HCT116 (cell line): ENCODE measurements around the gene MEF2B. TPM values are rescaled to one million over a fixed set of nuclear protein-coding genes. Genes with fewer than 3 reads are reported as not detected.

Experiments used
- ATAC-seq: fragments of 200-7000 bp; cut with Tn5 transposase; 2 replicates; pipeline ENCODE4 v1.9.1; 2020; ENCODE audit warnings: mild to moderate bottlenecking, moderate library complexity
- BruUV-seq: library from RNA; stranded (reverse); fragments of 400-500 nt; replicated peaks from 2 replicates; lab custom pipeline; 2021; lab: Mats Ljungman, UMichigan
- CTCF ChIA-PET: fragments of 300-600 bp; sonication (Branson Sonifier 250); formaldehyde crosslinking; loops from one replicate; lab custom pipeline; 2021; ENCODE audit warnings: antibody characterized with exemption; lab: Charles Lee
- POLR2A ChIA-PET: fragments of 300-600, 350-600 bp; sonication (Branson Sonifier 250); formaldehyde crosslinking; loops from one replicate; lab custom pipeline; 2021; ENCODE audit warnings: antibody characterized with exemption; lab: Charles Lee
- RAD21 ChIA-PET, 2 experiments: fragments of 300-600 bp; sonication (Branson Sonifier 250); formaldehyde crosslinking; loops; one replicate each; lab custom pipeline; 2023; ENCODE audit warnings: low total read pairs in 2 of 2; ENCODE audit not compliant: uncharacterized antibody in 2 of 2, unreplicated experiment in 2 of 2, low non-redundant PET in 1 of 2; lab: Charles Lee
- DNase-seq: peaks from one replicate; pipeline ENCODE4 v3.0.0-alpha.2; 2010; ENCODE audit warnings: low read depth, low spot score
- H2AFZ ChIP-seq: fragments of 200-600 bp; shearing (Covaris generic), sonication (generic); 2 replicates; pipeline ENCODE4 v1.6.1; 2017; ENCODE audit warnings: low read depth, mixed run types, mixed read lengths, antibody characterized with exemption, low read length; ENCODE audit not compliant: poor library complexity, severe bottlenecking
- H3K27ac ChIP-seq: 2 replicates; pipeline ENCODE4 v1.5.1; 2012; ENCODE audit warnings: low read depth, low read length
- H3K27me3 ChIP-seq: fragments of 200-600 bp; sonication (generic); 2 replicates; pipeline ENCODE4 v1.6.1; 2016; ENCODE audit warnings: mixed run types, low read length, mixed read lengths; ENCODE audit not compliant: insufficient read depth
- H3K36me3 ChIP-seq, 2 experiments: fragments of 200-500 bp in 1 of 2; fragments of 200-600 bp in 1 of 2; sonication (Bioruptor generic) in 1 of 2; sonication (generic) in 1 of 2; 2 replicates each; pipeline versions ENCODE4 v1.5.1 to v1.6.1; 2014 to 2016; ENCODE audit warnings: low read length in 2 of 2, inconsistent platforms in 1 of 2, mixed read lengths in 1 of 2, mixed run types in 1 of 2; ENCODE audit not compliant: insufficient read depth in 2 of 2, control insufficient read depth in 1 of 2
- H3K4me1 ChIP-seq, 2 experiments: fragments of 200-600 bp in 1 of 2; sonication (generic) in 1 of 2; 2 replicates each; pipeline versions ENCODE4 v1.5.1 to v1.6.1; 2012 to 2017; ENCODE audit warnings: low read length in 2 of 2, inconsistent platforms in 1 of 2, mild to moderate bottlenecking in 1 of 2, mixed read lengths in 1 of 2, mixed run types in 1 of 2, moderate library complexity in 1 of 2; ENCODE audit not compliant: insufficient read depth in 2 of 2, control insufficient read depth in 1 of 2
- H3K4me2 ChIP-seq: fragments of 200-600 bp; sonication (generic); 2 replicates; pipeline ENCODE4 v1.6.1; 2017; ENCODE audit warnings: mixed run types, low read length, mixed read lengths
- H3K4me3 ChIP-seq, 2 experiments: fragments of 200-600 bp in 1 of 2; sonication (generic) in 1 of 2; replicated peaks in 1 of 2; 2 replicates each; pipeline ENCODE4 v1.5.1; 2011 to 2016; ENCODE audit warnings: low read length in 2 of 2, control low read depth in 1 of 2, low read depth in 1 of 2, mild to moderate bottlenecking in 1 of 2, mixed read lengths in 1 of 2, mixed run types in 1 of 2
- H3K79me2 ChIP-seq: fragments of 200-600 bp; sonication (generic); 2 replicates; pipeline ENCODE4 v1.6.1; 2017; ENCODE audit warnings: mild to moderate bottlenecking, mixed run types, low read length, moderate library complexity, mixed read lengths; ENCODE audit not compliant: insufficient read depth
- H3K9ac ChIP-seq: fragments of 200-600 bp; sonication (generic); 2 replicates; pipeline ENCODE4 v1.6.1; 2016; ENCODE audit warnings: low read length, mixed read lengths
- H3K9me2 ChIP-seq: fragments of 200-600 bp; sonication (generic), shearing (Covaris generic); 2 replicates; pipeline ENCODE4 v1.6.1; 2017; ENCODE audit warnings: mixed run types, mild to moderate bottlenecking, moderate library complexity; ENCODE audit not compliant: insufficient read depth
- H3K9me3 ChIP-seq, 2 experiments: fragments of 200-500 bp in 1 of 2; fragments of 200-600 bp in 1 of 2; sonication (Bioruptor generic) in 1 of 2; sonication (generic) in 1 of 2; 2 replicates each; pipeline ENCODE4 v1.6.1; 2014 to 2017; ENCODE audit warnings: low read length in 2 of 2, mixed read lengths in 2 of 2, inconsistent platforms in 1 of 2, low read depth in 1 of 2, mild to moderate bottlenecking in 1 of 2, mixed run types in 1 of 2, moderate library complexity in 1 of 2; ENCODE audit not compliant: control insufficient read depth in 1 of 2, insufficient read depth in 1 of 2
- H4K20me1 ChIP-seq: fragments of 200-600 bp; sonication (generic), shearing (Covaris generic); 2 replicates; pipeline ENCODE4 v1.6.1; 2017; ENCODE audit warnings: mixed run types, mild to moderate bottlenecking, moderate library complexity; ENCODE audit not compliant: insufficient read depth
- CBX3 ChIP-seq: IDR thresholded peaks from 2 replicates; pipeline ENCODE4 v1.6.1; 2012; ENCODE audit warnings: low read depth
- CTCF ChIP-seq, 3 experiments: fragments of 200-600 bp in 1 of 3; sonication (generic) in 1 of 3; IDR thresholded peaks in 2 of 3; conservative IDR thresholded peaks in 1 of 3; 2 replicates each; pipeline ENCODE4 v1.5.1; 2012 to 2017; ENCODE audit warnings: low read depth in 2 of 3, low read length in 2 of 3, antibody characterized with exemption in 1 of 3, borderline replicate concordance in 1 of 3, control low read depth in 1 of 3, mild to moderate bottlenecking in 1 of 3, mixed read lengths in 1 of 3, mixed run types in 1 of 3, moderate library complexity in 1 of 3; ENCODE audit not compliant: insufficient read depth in 1 of 3
- EGR1 ChIP-seq: IDR thresholded peaks from 2 replicates; pipeline ENCODE4 v1.6.1; 2012; ENCODE audit warnings: low read depth
- EZH2phosphoT487 ChIP-seq: fragments of 200-600 bp; IDR thresholded peaks from 2 replicates; pipeline ENCODE4 v1.6.1; 2018; ENCODE audit warnings: antibody characterized with exemption, borderline replicate concordance
- FOSL1 ChIP-seq: IDR thresholded peaks from 2 replicates; pipeline ENCODE4 v1.6.1; 2012; ENCODE audit warnings: low read depth
- POLR2A ChIP-seq: IDR thresholded peaks from 2 replicates; pipeline ENCODE4 v1.7.0; 2011; ENCODE audit warnings: borderline replicate concordance; ENCODE audit not compliant: insufficient read depth, insufficient read length; ENCODE audit errors: extremely low read depth
- POLR2AphosphoS5 ChIP-seq: IDR thresholded peaks from 2 replicates; pipeline ENCODE4 v1.6.1; 2011; ENCODE audit warnings: mild to moderate bottlenecking, low read depth, low read length, moderate library complexity
- RAD21 ChIP-seq: IDR thresholded peaks from 2 replicates; pipeline ENCODE4 v1.6.1; 2012; ENCODE audit warnings: low read depth, mild to moderate bottlenecking
- SP1 ChIP-seq: IDR thresholded peaks from 2 replicates; pipeline ENCODE4 v1.6.1; 2012; ENCODE audit warnings: low read depth
- TCF7L2 ChIP-seq: IDR thresholded peaks from 2 replicates; pipeline ENCODE4 v1.7.0; 2011; ENCODE audit warnings: borderline replicate concordance, inconsistent platforms; ENCODE audit not compliant: insufficient read depth, insufficient read length; ENCODE audit errors: extremely low read depth
- YY1 ChIP-seq: IDR thresholded peaks from 2 replicates; pipeline ENCODE4 v1.6.1; 2011; ENCODE audit warnings: low read length, low read depth, moderate library complexity, mild to moderate bottlenecking; ENCODE audit not compliant: insufficient replicate concordance; ENCODE audit errors: extremely low read depth
- ZBTB33 ChIP-seq: IDR thresholded peaks from 2 replicates; pipeline ENCODE4 v1.6.1; 2011; ENCODE audit warnings: mild to moderate bottlenecking, low read length, moderate library complexity; ENCODE audit not compliant: insufficient replicate concordance; ENCODE audit errors: extremely low read depth
- ZFX ChIP-seq: fragments of 450-650 bp; IDR thresholded peaks from 2 replicates; pipeline ENCODE4 v1.6.1; 2017
- intact Hi-C: fragments of 100-400 bp; cut with micrococcal nuclease; formaldehyde crosslinking; loops from 2 replicates; pipeline ENCODE4 v1.10.0; 2022
- total RNA-seq: library from RNA; stranded (reverse); gene quantifications from one replicate; pipeline ENCODE4 v1.2.1, GENCODE V29; 2021; ENCODE audit not compliant: unreplicated experiment
- TF ChIP-seq, protein P1 (sequence below): IDR thresholded peaks from 2 replicates; pipeline ENCODE4 v1.6.1; 2012; ENCODE audit warnings: low read depth
- TF ChIP-seq, protein P2 (sequence below): IDR thresholded peaks from 2 replicates; pipeline ENCODE4 v1.6.1; 2012
- TF ChIP-seq, protein P3 (sequence below): IDR thresholded peaks from 2 replicates; pipeline ENCODE4 v1.6.1; 2012

The MEF2B gene
- total RNA-seq, 1 experiment from 2014 or later: 7.9 TPM

- TF ChIP-seq TCF7L2: no peak
- no peak for TF ChIP-seq EGR1
- TF ChIP-seq YY1: no peak
- no peak for TF ChIP-seq POLR2AphosphoS5
- no peak for TF ChIP-seq POLR2A
- no peak for TF ChIP-seq FOSL1
Measured at GRCh38 chr19:19133985-19134384, 36.1 kb downstream of the MEF2B start (continued).

DNA sequence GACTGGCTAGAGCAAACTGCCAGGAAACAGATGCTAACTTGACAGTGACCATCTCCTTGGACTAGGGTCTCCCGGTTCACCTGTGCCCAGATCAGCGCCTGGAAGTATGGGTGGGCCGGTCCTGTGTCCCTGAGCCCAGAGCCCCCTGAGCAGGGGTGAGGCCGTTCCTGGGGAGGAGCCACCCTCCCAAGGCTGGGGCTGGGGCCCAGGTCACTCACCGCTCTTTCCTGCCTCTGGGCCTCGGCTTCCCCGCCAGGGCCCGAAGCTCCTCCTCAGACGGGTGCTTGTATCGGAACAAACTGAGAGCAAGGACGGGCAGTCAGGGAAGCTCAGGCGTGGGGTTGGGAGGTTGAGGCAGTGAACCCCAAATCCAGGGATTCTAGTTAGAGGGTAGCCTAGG lies 37.2 kb downstream of the MEF2B start:
- H3K79me2 ChIP-seq: peaks cover 33% of the 10 kb centered on the region
- no peak for DNase-seq
- ChIA-PET RAD21 (no interaction called here), POLR2A (no interaction called here), CTCF (no interaction called here)
- H3K9me3 ChIP-seq: no peaks in the 10 kb centered on the region
- H3K4me2 ChIP-seq: no peak overlapping the region
- H3K9me2 ChIP-seq: no peaks in the 10 kb centered on the region
- no peak overlapping the region for H2AFZ ChIP-seq
- peaks cover 13 to 19% of the 10 kb centered on the region in 2 experiments for H3K4me1 ChIP-seq
- no peaks in the 10 kb centered on the region for H4K20me1 ChIP-seq
- no TSS peak for BruUV-seq
- ATAC-seq: no peak
- no peak overlapping the region for H3K9ac ChIP-seq
- no peak overlapping the region for H3K27ac ChIP-seq
- H3K4me3 ChIP-seq: no peak overlapping the region
- H3K27me3 ChIP-seq: no peaks in the 10 kb centered on the region
- TF ChIP-seq SP1 (no peak), EZH2phosphoT487 (no peak), CTCF (IDR thresholded peaks at IDR 0.05 in 2 of 3, conservative IDR thresholded peaks at IDR 0.05 in 1 of 3; ENCODE audit: borderline replicate concordance in 1 of 3, insufficient read depth in 1 of 3, low read depth in 2 of 3, low read length in 2 of 3) (no peak), ZBTB33 (no peak), CBX3 (no peak), EGR1 (no peak), ZFX (no peak), RAD21 (no peak)
- TF ChIP-seq, protein P1, sequence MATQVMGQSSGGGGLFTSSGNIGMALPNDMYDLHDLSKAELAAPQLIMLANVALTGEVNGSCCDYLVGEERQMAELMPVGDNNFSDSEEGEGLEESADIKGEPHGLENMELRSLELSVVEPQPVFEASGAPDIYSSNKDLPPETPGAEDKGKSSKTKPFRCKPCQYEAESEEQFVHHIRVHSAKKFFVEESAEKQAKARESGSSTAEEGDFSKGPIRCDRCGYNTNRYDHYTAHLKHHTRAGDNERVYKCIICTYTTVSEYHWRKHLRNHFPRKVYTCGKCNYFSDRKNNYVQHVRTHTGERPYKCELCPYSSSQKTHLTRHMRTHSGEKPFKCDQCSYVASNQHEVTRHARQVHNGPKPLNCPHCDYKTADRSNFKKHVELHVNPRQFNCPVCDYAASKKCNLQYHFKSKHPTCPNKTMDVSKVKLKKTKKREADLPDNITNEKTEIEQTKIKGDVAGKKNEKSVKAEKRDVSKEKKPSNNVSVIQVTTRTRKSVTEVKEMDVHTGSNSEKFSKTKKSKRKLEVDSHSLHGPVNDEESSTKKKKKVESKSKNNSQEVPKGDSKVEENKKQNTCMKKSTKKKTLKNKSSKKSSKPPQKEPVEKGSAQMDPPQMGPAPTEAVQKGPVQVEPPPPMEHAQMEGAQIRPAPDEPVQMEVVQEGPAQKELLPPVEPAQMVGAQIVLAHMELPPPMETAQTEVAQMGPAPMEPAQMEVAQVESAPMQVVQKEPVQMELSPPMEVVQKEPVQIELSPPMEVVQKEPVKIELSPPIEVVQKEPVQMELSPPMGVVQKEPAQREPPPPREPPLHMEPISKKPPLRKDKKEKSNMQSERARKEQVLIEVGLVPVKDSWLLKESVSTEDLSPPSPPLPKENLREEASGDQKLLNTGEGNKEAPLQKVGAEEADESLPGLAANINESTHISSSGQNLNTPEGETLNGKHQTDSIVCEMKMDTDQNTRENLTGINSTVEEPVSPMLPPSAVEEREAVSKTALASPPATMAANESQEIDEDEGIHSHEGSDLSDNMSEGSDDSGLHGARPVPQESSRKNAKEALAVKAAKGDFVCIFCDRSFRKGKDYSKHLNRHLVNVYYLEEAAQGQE: no peak
- TF ChIP-seq, protein P2, sequence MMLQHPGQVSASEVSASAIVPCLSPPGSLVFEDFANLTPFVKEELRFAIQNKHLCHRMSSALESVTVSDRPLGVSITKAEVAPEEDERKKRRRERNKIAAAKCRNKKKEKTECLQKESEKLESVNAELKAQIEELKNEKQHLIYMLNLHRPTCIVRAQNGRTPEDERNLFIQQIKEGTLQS: no peak
- TF ChIP-seq, protein P3, sequence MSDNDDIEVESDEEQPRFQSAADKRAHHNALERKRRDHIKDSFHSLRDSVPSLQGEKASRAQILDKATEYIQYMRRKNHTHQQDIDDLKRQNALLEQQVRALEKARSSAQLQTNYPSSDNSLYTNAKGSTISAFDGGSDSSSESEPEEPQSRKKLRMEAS: no peak
- intact Hi-C loops: no loop called here
- no peaks in the 10 kb centered on the region; a peak in 3 of 4 replicates for H3K36me3 ChIP-seq
